ENCODE results near the gene ZNF496.

Gene ZNF496

DNA sequence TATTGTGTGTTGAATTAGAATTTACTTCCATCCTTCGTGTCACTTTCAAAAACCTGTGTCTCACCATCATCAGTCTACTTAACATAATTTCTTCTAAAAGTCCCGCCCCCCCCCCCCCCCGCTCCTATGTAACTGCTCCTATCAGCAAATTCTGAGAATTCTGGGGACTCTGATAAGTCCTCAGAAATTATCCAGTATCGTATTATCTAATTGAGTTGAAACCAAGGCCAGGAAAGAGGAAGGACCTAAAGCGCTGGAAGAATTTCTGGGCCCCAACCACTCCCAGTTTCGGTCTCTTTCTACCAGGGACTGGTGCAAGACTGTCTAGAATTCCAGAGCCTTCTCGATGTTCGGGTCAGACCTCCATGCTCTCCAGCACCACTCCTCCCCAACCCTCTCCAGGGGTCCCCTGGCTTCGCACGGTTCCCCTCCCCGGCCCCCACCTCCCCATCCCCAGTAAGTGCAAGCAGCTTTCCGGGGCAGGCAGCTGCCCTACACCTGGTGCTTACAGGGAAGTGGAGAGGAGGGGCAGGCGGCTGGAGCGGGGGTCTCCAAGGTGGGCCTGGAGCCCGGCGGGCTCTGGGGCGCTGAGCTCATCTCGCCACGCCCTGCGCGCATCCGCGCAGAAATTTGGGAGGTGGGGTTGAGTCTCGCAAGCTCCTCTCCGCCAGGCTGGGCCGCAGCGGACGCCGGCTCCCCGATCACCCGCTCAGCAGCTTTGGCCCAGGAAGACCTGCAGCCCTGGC is 16.0 kb upstream of the ZNF496 start:
- H3K4me3 ChIP-seq (ENCODE audit: low read depth, low read length) = no peak overlapping the region
- no peaks in the 10 kb centered on the region for H3K36me3 ChIP-seq (ENCODE audit: control insufficient read depth in 2 of 2, insufficient read depth in 1 of 2, low read length in 2 of 2)
- ChIA-PET POLR2A (no interaction called here), CTCF (no interaction called here)
- TF ChIP-seq ZNF610 (tag by site-specific recombination; IDR thresholded peaks at IDR 0.05; ENCODE audit: borderline replicate concordance) (no peak), ZNF423 (tag by site-specific recombination; IDR thresholded peaks at IDR 0.05) (no peak), ZNF140 (tag by site-specific recombination; IDR thresholded peaks at IDR 0.05) (no peak), ZNF660 (tag by site-specific recombination; IDR thresholded peaks at IDR 0.05) (no peak), ZNF785 (tag by site-specific recombination; IDR thresholded peaks at IDR 0.05) (no peak), ZNF530 (tag by site-specific recombination; IDR thresholded peaks at IDR 0.05; ENCODE audit: low read depth) (no peak), GLIS2 (tag by site-specific recombination; IDR thresholded peaks at IDR 0.05) (no peak), ZNF416 (tag by site-specific recombination; IDR thresholded peaks at IDR 0.05) (no peak), ZNF335 (tag by site-specific recombination; conservative IDR thresholded peaks at IDR 0.05) (no peak), ZNF350 (tag by site-specific recombination; IDR thresholded peaks at IDR 0.05) (no peak), ZNF138 (tag by site-specific recombination; IDR thresholded peaks at IDR 0.05; ENCODE audit: borderline replicate concordance) (no peak), ZNF624 (tag by site-specific recombination; IDR thresholded peaks at IDR 0.05) (no peak), ZNF184 (tag by site-specific recombination; IDR thresholded peaks at IDR 0.05) (no peak)
- TF ChIP-seq, protein P1, sequence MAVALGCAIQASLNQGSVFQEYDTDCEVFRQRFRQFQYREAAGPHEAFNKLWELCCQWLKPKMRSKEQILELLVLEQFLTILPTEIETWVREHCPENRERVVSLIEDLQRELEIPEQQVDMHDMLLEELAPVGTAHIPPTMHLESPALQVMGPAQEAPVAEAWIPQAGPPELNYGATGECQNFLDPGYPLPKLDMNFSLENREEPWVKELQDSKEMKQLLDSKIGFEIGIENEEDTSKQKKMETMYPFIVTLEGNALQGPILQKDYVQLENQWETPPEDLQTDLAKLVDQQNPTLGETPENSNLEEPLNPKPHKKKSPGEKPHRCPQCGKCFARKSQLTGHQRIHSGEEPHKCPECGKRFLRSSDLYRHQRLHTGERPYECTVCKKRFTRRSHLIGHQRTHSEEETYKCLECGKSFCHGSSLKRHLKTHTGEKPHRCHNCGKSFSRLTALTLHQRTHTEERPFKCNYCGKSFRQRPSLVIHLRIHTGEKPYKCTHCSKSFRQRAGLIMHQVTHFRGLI (tag by site-specific recombination; IDR thresholded peaks at IDR 0.05) = no peak
- TF ChIP-seq, protein P2, sequence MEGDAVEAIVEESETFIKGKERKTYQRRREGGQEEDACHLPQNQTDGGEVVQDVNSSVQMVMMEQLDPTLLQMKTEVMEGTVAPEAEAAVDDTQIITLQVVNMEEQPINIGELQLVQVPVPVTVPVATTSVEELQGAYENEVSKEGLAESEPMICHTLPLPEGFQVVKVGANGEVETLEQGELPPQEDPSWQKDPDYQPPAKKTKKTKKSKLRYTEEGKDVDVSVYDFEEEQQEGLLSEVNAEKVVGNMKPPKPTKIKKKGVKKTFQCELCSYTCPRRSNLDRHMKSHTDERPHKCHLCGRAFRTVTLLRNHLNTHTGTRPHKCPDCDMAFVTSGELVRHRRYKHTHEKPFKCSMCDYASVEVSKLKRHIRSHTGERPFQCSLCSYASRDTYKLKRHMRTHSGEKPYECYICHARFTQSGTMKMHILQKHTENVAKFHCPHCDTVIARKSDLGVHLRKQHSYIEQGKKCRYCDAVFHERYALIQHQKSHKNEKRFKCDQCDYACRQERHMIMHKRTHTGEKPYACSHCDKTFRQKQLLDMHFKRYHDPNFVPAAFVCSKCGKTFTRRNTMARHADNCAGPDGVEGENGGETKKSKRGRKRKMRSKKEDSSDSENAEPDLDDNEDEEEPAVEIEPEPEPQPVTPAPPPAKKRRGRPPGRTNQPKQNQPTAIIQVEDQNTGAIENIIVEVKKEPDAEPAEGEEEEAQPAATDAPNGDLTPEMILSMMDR (tag by site-specific recombination; IDR thresholded peaks at IDR 0.05) = no peak
- TF ChIP-seq, protein P3, sequence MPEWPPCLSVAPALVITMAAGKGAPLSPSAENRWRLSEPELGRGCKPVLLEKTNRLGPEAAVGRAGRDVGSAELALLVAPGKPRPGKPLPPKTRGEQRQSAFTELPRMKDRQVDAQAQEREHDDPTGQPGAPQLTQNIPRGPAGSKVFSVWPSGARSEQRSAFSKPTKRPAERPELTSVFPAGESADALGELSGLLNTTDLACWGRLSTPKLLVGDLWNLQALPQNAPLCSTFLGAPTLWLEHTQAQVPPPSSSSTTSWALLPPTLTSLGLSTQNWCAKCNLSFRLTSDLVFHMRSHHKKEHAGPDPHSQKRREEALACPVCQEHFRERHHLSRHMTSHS (tag by site-specific recombination; IDR thresholded peaks at IDR 0.05) = no peak
- TF ChIP-seq, protein P4, sequence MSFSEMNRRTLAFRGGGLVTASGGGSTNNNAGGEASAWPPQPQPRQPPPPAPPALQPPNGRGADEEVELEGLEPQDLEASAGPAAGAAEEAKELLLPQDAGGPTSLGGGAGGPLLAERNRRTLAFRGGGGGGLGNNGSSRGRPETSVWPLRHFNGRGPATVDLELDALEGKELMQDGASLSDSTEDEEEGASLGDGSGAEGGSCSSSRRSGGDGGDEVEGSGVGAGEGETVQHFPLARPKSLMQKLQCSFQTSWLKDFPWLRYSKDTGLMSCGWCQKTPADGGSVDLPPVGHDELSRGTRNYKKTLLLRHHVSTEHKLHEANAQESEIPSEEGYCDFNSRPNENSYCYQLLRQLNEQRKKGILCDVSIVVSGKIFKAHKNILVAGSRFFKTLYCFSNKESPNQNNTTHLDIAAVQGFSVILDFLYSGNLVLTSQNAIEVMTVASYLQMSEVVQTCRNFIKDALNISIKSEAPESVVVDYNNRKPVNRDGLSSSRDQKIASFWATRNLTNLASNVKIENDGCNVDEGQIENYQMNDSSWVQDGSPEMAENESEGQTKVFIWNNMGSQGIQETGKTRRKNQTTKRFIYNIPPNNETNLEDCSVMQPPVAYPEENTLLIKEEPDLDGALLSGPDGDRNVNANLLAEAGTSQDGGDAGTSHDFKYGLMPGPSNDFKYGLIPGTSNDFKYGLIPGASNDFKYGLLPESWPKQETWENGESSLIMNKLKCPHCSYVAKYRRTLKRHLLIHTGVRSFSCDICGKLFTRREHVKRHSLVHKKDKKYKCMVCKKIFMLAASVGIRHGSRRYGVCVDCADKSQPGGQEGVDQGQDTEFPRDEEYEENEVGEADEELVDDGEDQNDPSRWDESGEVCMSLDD (tag by site-specific recombination; IDR thresholded peaks at IDR 0.05) = no peak
- TF ChIP-seq, protein P5, sequence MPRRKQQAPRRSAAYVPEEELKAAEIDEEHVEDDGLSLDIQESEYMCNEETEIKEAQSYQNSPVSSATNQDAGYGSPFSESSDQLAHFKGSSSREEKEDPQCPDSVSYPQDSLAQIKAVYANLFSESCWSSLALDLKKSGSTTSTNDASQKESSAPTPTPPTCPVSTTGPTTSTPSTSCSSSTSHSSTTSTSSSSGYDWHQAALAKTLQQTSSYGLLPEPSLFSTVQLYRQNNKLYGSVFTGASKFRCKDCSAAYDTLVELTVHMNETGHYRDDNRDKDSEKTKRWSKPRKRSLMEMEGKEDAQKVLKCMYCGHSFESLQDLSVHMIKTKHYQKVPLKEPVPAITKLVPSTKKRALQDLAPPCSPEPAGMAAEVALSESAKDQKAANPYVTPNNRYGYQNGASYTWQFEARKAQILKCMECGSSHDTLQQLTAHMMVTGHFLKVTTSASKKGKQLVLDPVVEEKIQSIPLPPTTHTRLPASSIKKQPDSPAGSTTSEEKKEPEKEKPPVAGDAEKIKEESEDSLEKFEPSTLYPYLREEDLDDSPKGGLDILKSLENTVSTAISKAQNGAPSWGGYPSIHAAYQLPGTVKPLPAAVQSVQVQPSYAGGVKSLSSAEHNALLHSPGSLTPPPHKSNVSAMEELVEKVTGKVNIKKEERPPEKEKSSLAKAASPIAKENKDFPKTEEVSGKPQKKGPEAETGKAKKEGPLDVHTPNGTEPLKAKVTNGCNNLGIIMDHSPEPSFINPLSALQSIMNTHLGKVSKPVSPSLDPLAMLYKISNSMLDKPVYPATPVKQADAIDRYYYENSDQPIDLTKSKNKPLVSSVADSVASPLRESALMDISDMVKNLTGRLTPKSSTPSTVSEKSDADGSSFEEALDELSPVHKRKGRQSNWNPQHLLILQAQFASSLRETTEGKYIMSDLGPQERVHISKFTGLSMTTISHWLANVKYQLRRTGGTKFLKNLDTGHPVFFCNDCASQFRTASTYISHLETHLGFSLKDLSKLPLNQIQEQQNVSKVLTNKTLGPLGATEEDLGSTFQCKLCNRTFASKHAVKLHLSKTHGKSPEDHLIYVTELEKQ (tag by site-specific recombination; IDR thresholded peaks at IDR 0.05; ENCODE audit: borderline replicate concordance) = no peak
- no peaks in the 10 kb centered on the region for H3K4me1 ChIP-seq (ENCODE audit: control insufficient read depth, insufficient read depth, low read length)
- no peak overlapping the region for H3K27ac ChIP-seq (ENCODE audit: extremely low read depth, low read depth, low read length)
- no peaks in the 10 kb centered on the region for H3K9me3 ChIP-seq (ENCODE audit: control insufficient read depth, insufficient read depth, low read depth, low read length)
